CD14-positive monocyte (primary cell): ENCODE data around the gene NTM. TPM values are rescaled to one million over a fixed set of nuclear protein-coding genes. Genes with fewer than 3 reads are reported as not detected.

Experiments used
- DNase-seq, 3 donors: peaks; one replicate each; pipeline ENCODE4 v3.0.0-alpha.2; 2011 to 2022
- H2AFZ ChIP-seq: 2 replicates; pipeline ENCODE4 v1.6.0; 2012; ENCODE audit warnings: mild to moderate bottlenecking, low read depth, low read length, inconsistent platforms; ENCODE audit not compliant: insufficient read depth, poor library complexity, severe bottlenecking
- H3K27ac ChIP-seq, 2 donors: 1 replicate in 1 of 2; 2 replicates in 1 of 2; pipeline ENCODE4 v1.5.1; 2012 to 2013; ENCODE audit warnings: low read length in 2 of 2, control low read depth in 1 of 2, inconsistent platforms in 1 of 2, low read depth in 1 of 2, mild to moderate bottlenecking in 1 of 2
- H3K27me3 ChIP-seq, 2 donors: one replicate each; pipeline versions ENCODE4 v1.6.0 to v1.6.1; 2011 to 2013; ENCODE audit warnings: low read length in 2 of 2; ENCODE audit not compliant: control insufficient read depth in 2 of 2, insufficient read depth in 2 of 2
- H3K36me3 ChIP-seq, 2 donors: replicated peaks in 1 of 2; 1 replicate in 1 of 2; 2 replicates in 1 of 2; pipeline versions ENCODE4 v1.5.1 to v1.6.1; 2012 to 2013; ENCODE audit warnings: low read length in 2 of 2, control low read depth in 1 of 2, inconsistent platforms in 1 of 2, mild to moderate bottlenecking in 1 of 2; ENCODE audit not compliant: insufficient read depth in 2 of 2, control insufficient read depth in 1 of 2
- H3K4me1 ChIP-seq, 2 donors: 1 replicate in 1 of 2; 2 replicates in 1 of 2; pipeline versions ENCODE4 v1.5.1 to v1.6.1; 2012 to 2013; ENCODE audit warnings: low read length in 2 of 2, control low read depth in 1 of 2, inconsistent platforms in 1 of 2, mild to moderate bottlenecking in 1 of 2, moderate library complexity in 1 of 2; ENCODE audit not compliant: insufficient read depth in 2 of 2, control insufficient read depth in 1 of 2
- H3K4me2 ChIP-seq: replicated peaks from 2 replicates; pipeline ENCODE3; 2012; ENCODE audit warnings: low read length, moderate library complexity, mild to moderate bottlenecking; ENCODE audit not compliant: poor library complexity, severe bottlenecking; ENCODE audit errors: extremely low read depth
- H3K4me3 ChIP-seq, 3 experiments: fragments of 200-600 bp in 1 of 3; sonication (generic) in 1 of 3; replicated peaks in 1 of 3; 1 replicate in 2 of 3; 2 replicates in 1 of 3; pipeline ENCODE4 v1.5.1; 2011 to 2013; ENCODE audit warnings: low read length in 3 of 3, mild to moderate bottlenecking in 3 of 3, control low read depth in 2 of 3, low read depth in 2 of 3, inconsistent platforms in 1 of 3, moderate library complexity in 1 of 3
- H3K79me2 ChIP-seq: 2 replicates; pipeline ENCODE4 v1.6.0; 2012; ENCODE audit warnings: mild to moderate bottlenecking, control low read depth, inconsistent platforms, low read length, moderate library complexity; ENCODE audit not compliant: insufficient read depth
- H3K9ac ChIP-seq: 2 replicates; pipeline ENCODE4 v1.6.0; 2017; ENCODE audit warnings: low read length, mild to moderate bottlenecking; ENCODE audit not compliant: insufficient read depth, poor library complexity, severe bottlenecking
- H3K9me3 ChIP-seq, 2 donors: replicated peaks in 1 of 2; 1 replicate in 1 of 2; 2 replicates in 1 of 2; pipeline versions ENCODE4 v1.5.1 to v1.6.1; 2012 to 2013; ENCODE audit warnings: low read length in 2 of 2, control low read depth in 1 of 2; ENCODE audit not compliant: control insufficient read depth in 1 of 2, insufficient read depth in 1 of 2
- H4K20me1 ChIP-seq: 2 replicates; pipeline ENCODE4 v1.6.0; 2012; ENCODE audit warnings: mild to moderate bottlenecking, low read length, control low read depth, moderate library complexity; ENCODE audit not compliant: insufficient read depth
- H3K27ac Mint-ChIP-seq, 7 donors: one replicate each; pipeline ENCODE4 v1.8.0; 2020; ENCODE audit warnings: mild to moderate bottlenecking in 7 of 7, mixed read lengths in 7 of 7, moderate library complexity in 6 of 7, inconsistent platforms in 2 of 7
- H3K27me3 Mint-ChIP-seq, 3 donors: one replicate each; pipeline ENCODE4 v1.8.0; 2021 to 2022; ENCODE audit warnings: low read depth in 3 of 3, mild to moderate bottlenecking in 3 of 3, mixed read lengths in 3 of 3, moderate library complexity in 3 of 3, inconsistent platforms in 1 of 3
- H3K36me3 Mint-ChIP-seq, 2 donors: one replicate each; pipeline ENCODE4 v1.8.0; 2020; ENCODE audit warnings: mixed read lengths in 2 of 2, inconsistent platforms in 1 of 2, mild to moderate bottlenecking in 1 of 2
- H3K4me1 Mint-ChIP-seq: one replicate; pipeline ENCODE4 v1.8.0; 2020; ENCODE audit warnings: mild to moderate bottlenecking, mixed read lengths
- H3K4me3 Mint-ChIP-seq, 2 donors: one replicate each; pipeline ENCODE4 v1.8.0; 2020; ENCODE audit warnings: mild to moderate bottlenecking in 2 of 2, mixed read lengths in 2 of 2, moderate library complexity in 1 of 2
- H3K9me3 Mint-ChIP-seq, 7 donors: one replicate each; pipeline ENCODE4 v1.8.0; 2020 to 2022; ENCODE audit warnings: mixed read lengths in 7 of 7, mild to moderate bottlenecking in 6 of 7, moderate library complexity in 6 of 7, inconsistent platforms in 2 of 7
- WGBS: methylation state at CpG from one replicate; pipeline ENCODE4 v1.1.5; 2013; ENCODE audit warnings: missing lambda C conversion rate; ENCODE audit not compliant: insufficient coverage; 5-methylcytosine and 5-hydroxymethylcytosine counted together
- intact Hi-C, 2 donors: fragments of 100-400 bp; cut with micrococcal nuclease; formaldehyde crosslinking; loops; one replicate each; pipeline versions ENCODE4 v1.15.0 to v1.15.1; 2023
- polyA plus RNA-seq, 3 donors: library from polyadenylated mRNA; depleted of rRNA in 1 of 3; unstranded in 2 of 3; stranded (reverse) in 1 of 3; fragments of 300-500 nt in 2 of 3; fragments of >200 nt in 1 of 3; fragmentation: Illumina TruSeq in 2 of 3; gene quantifications; 1 replicate in 2 of 3; 2 replicates in 1 of 3; pipeline ENCODE4 v1.2.3, GENCODE V29; 2012 to 2021
- TF ChIP-seq, protein P1 (sequence below): fragments of 200-600 bp; IDR thresholded peaks from one replicate; pipeline ENCODE4 v1.8.0; 2022; ENCODE audit warnings: antibody characterized with exemption, mild to moderate bottlenecking

The NTM gene
- polyA plus RNA-seq, 3 donors: not detected

DNA sequence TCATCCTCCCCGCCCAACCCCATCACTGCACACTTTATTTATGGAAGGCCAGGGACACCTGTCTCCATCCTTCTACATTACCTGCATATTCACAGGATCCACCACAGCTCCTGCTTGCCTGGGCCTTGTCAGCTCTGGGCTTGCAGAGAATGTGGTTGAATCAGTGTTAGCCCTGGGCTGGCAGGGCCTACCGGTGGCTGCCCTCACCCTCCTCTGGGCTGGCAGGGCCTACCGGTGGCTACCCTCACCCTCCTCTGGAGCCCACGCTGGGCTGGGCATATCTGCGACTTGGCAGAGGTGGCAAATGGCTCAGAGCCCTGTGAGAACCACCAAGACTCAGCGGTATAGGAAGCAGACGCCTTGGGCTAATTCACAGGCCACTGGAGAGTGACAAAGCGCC is 300.9 kb downstream of the NTM start:
- H3K4me1 ChIP-seq: peaks cover 7 to 11% of the 10 kb centered on the region in 2 donors
- no peak overlapping the region for H3K4me3 ChIP-seq
- H3K27ac ChIP-seq: no peak overlapping the region
- peaks cover 2 to 11% (median 8%) of the 10 kb centered on the region in 3 donors for H3K27me3 Mint-ChIP-seq
- TF ChIP-seq, protein P1, sequence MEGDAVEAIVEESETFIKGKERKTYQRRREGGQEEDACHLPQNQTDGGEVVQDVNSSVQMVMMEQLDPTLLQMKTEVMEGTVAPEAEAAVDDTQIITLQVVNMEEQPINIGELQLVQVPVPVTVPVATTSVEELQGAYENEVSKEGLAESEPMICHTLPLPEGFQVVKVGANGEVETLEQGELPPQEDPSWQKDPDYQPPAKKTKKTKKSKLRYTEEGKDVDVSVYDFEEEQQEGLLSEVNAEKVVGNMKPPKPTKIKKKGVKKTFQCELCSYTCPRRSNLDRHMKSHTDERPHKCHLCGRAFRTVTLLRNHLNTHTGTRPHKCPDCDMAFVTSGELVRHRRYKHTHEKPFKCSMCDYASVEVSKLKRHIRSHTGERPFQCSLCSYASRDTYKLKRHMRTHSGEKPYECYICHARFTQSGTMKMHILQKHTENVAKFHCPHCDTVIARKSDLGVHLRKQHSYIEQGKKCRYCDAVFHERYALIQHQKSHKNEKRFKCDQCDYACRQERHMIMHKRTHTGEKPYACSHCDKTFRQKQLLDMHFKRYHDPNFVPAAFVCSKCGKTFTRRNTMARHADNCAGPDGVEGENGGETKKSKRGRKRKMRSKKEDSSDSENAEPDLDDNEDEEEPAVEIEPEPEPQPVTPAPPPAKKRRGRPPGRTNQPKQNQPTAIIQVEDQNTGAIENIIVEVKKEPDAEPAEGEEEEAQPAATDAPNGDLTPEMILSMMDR: no peak
- H3K36me3 Mint-ChIP-seq: no peaks in the 10 kb centered on the region
- no peaks in the 10 kb centered on the region for H4K20me1 ChIP-seq
- intact Hi-C loops: loop anchor here in 1 of 2 donors (10.0 kb wide), 1 partner anchor 747 kb away; no protein-coding TSS in a partner anchor
- H3K79me2 ChIP-seq: no peaks in the 10 kb centered on the region
- peaks cover 13% of the 10 kb centered on the region for H3K4me1 Mint-ChIP-seq
- WGBS: 92% methylated on average over 6 of the region's 8 CpGs
- peaks cover 0 to 1% (median 0%) of the 10 kb centered on the region in 7 donors for H3K9me3 Mint-ChIP-seq
- H3K4me2 ChIP-seq: no peak overlapping the region
- peak overlapping the region in 3 of 7 donors; percentile 16 to 56 (median 42) for H3K27ac Mint-ChIP-seq
- no peak overlapping the region for H3K9ac ChIP-seq
- no peaks in the 10 kb centered on the region for H3K36me3 ChIP-seq
- H2AFZ ChIP-seq: no peak overlapping the region
- DNase-seq: no peak
- no peaks in the 10 kb centered on the region for H3K9me3 ChIP-seq
- no peaks in the 10 kb centered on the region for H3K27me3 ChIP-seq
- H3K4me3 Mint-ChIP-seq: no peak overlapping the region

DNA sequence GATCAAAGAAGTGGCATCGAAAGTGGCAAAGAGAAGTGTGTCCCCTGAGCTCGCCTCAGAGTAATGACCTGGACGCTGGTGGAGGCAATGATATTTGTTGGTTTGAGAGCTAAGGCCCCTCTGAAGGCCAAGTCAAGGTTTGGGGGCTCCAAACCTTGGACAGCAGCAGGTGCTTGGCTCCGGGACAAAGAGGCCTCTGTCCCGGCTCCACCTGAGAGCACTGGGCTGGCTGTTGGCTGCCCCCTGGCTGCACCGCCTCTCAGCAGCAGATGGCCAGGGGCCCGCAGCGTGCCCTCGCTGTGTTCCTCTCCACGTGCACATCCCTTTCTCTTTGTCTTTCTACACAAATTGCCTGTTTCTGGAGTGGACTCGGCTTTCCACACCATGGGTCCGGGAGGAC is 301.3 kb downstream of the NTM start:
- H3K36me3 Mint-ChIP-seq: no peaks in the 10 kb centered on the region
- peaks cover 0 to 1% (median 0%) of the 10 kb centered on the region in 7 donors for H3K9me3 Mint-ChIP-seq
- Histone ChIP-seq H3K27me3 (no peaks in the 10 kb centered on the region), H3K4me1 (peaks cover 7 to 11% of the 10 kb centered on the region in 2 donors), H3K36me3 (no peaks in the 10 kb centered on the region), H2AFZ (no peak overlapping the region), H3K4me3 (no peak overlapping the region), H3K9me3 (no peaks in the 10 kb centered on the region), H3K9ac (no peak overlapping the region), H3K27ac (no peak overlapping the region), H4K20me1 (no peaks in the 10 kb centered on the region), H3K79me2 (no peaks in the 10 kb centered on the region), H3K4me2 (no peak overlapping the region)
- peaks cover 1 to 11% (median 5%) of the 10 kb centered on the region in 3 donors for H3K27me3 Mint-ChIP-seq
- TF ChIP-seq, protein P1: no peak
- DNase-seq: no peak
- no peak overlapping the region for H3K4me3 Mint-ChIP-seq
- WGBS: 86% methylated on average over 12 of the region's 12 CpGs
- intact Hi-C loops: loop anchor here in 1 of 2 donors (10.0 kb wide), 1 partner anchor 747 kb away; no protein-coding TSS in a partner anchor
- H3K4me1 Mint-ChIP-seq: peaks cover 13% of the 10 kb centered on the region
- H3K27ac Mint-ChIP-seq: peak overlapping the region in 2 of 7 donors; percentile 56 to 58
